PFSK-1 (cell line): ENCODE measurements around the gene TFEC.

Experiments used
- FOXP2 ChIP-seq: optimal IDR thresholded peaks from 2 replicates; pipeline ENCODE3; 2011; ENCODE audit warnings: borderline replicate concordance, control low read depth, inconsistent platforms; ENCODE audit not compliant: insufficient read depth; ENCODE audit errors: extremely low read length, extremely low read depth
- POLR2AphosphoS5 ChIP-seq: IDR thresholded peaks from 2 replicates; pipeline ENCODE4 v1.6.1; 2012; ENCODE audit warnings: low read depth, mild to moderate bottlenecking, control low read depth, low read length, moderate library complexity
- REST ChIP-seq, 2 experiments: IDR thresholded peaks; 2 replicates each; pipeline versions ENCODE4 v1.6.1 to v1.8.0; 2011 to 2012; ENCODE audit warnings: low read depth in 2 of 2, low read length in 2 of 2, control low read depth in 1 of 2, inconsistent platforms in 1 of 2, mild to moderate bottlenecking in 1 of 2, moderate library complexity in 1 of 2; ENCODE audit not compliant: insufficient read depth in 1 of 2
- TAF1 ChIP-seq: IDR thresholded peaks from 2 replicates; pipeline ENCODE4 v1.6.1; 2012; ENCODE audit warnings: low read length, control low read depth, borderline replicate concordance; ENCODE audit not compliant: insufficient read depth

- TF ChIP-seq POLR2AphosphoS5: no peak
- no peak for TF ChIP-seq REST (IDR thresholded peaks at IDR 0.05; ENCODE audit: insufficient read depth in 1 of 2, low read depth in 2 of 2, low read length in 2 of 2)
- TF ChIP-seq TAF1: no peak
- TF ChIP-seq FOXP2: no peak
These were observed 123.8 kb downstream of the TFEC start for GRCh38 chr7:115906731-115907130.
